ENCODE measurements around the gene HIRIP3.
"Not testable (repeated sequence)": the region's sequence is repeated elsewhere in the genome, so short reads cannot be mapped to it uniquely, and the experiment has no call there.

HIRIP3 gene

DNA sequence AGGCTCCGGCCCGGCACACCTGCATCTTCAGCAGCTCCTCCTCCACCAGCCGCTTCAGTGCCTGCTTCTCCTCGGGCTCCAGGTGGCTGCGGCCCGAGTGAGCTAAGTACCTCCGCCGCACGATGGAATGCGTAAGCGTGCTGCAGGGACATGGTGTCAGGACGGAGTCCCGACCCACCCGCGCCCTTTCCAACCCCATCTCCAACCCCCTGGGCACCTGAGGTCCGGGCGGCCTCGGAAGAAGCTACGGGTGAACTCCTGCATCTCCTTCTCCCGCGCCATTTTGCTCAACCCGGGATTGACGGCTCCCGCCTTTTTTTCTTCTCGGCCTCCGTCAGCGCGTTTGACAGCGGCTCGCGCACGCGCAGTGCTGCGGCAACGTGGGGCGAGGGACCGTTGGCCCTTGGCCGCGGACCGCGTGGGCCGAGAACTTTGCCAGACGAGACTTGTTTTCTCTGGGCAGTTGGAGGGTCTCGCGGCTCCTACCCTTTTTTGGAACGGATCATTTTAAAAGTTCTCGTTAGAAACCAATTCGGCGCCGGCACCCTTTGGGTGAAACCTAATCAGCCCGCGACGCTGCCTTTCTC, at the start of gene HIRIP3:
TSS of gene HIRIP3 (minus strand) at position 294 of the 587 bp plus-strand sequence. CDS start at position 282, 12 bp downstream.
- peaks cover 63% of the 10 kb centered on the region for H3K36me3 ChIP-seq
- peak; percentile 89 for DNase-seq
- no peak for TF ChIP-seq CTCF (IDR thresholded peaks at IDR 0.05; ENCODE audit: low read depth, low read length)
- peak within 1 kb of the TSS; percentile 100 for H3K27ac ChIP-seq
- no peaks in the 10 kb centered on the region for H3K9me3 ChIP-seq (ENCODE audit: severe bottlenecking)
- peak within 1 kb of the TSS; percentile 77 for H3K4me3 ChIP-seq (ENCODE audit: low read depth, low read length)
- no peaks in the 10 kb centered on the region for H3K27me3 ChIP-seq (ENCODE audit: insufficient read depth, low read depth, severe bottlenecking)

DNA sequence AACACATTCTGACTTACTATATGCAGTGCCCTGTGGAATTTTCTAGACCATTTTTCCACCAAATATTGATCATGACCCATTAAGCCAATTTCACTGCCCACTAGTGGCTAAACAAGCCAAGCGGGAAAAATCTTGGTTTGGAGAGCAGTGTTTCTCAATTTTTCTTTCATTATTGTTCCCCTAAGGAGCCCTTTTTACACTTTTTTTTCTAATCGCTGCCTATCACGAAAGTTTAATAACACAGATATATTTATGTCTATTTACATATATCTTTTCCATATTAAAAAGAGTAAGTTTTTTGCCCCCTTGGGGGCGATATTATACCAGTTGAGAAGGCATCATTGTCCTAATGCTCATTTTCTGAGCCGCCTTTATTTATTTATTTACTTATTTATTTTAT, 46.4 kb upstream of the HIRIP3 start:
- TF ChIP-seq CTCF (IDR thresholded peaks at IDR 0.05; ENCODE audit: low read depth, low read length): 0 out of 2 replicates have a peak, but pooled peaks have one; percentile 28
- no peaks in the 10 kb centered on the region for H3K36me3 ChIP-seq
- no peak overlapping the region for H3K4me3 ChIP-seq (ENCODE audit: low read depth, low read length)
- H3K9me3 ChIP-seq (ENCODE audit: severe bottlenecking): no peaks in the 10 kb centered on the region
- no peak overlapping the region for H3K27ac ChIP-seq
- no peak for DNase-seq
- H3K27me3 ChIP-seq (ENCODE audit: insufficient read depth, low read depth, severe bottlenecking): no peaks in the 10 kb centered on the region

- not testable (repeated sequence) for H3K9me3 ChIP-seq (ENCODE audit: severe bottlenecking); DNase-seq; H3K27ac ChIP-seq
Measured at GRCh38 chr16:30040690-30041089, 45.3 kb upstream of the HIRIP3 start.

DNA sequence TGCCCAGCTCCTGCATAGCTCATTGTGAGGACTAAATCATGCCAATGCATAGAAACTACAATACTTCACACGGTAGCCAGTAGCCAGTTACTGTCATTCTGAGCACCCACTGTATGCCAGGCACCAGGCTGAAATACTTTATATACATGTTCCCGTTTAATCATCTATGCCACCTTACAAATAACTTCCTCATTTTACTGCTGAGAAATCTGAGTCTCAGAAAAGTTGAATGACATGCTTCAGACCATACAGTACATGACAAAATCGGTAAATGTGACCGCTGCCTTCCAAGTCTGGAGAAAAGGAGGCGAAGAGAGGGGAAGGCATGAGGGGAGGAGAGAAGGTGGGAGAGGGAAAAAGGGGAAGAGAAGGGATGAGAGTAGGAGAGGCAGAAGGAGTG, 44.8 kb upstream of the HIRIP3 start:
- Histone ChIP-seq H3K27ac (no peak overlapping the region), H3K27me3 (ENCODE audit: insufficient read depth, low read depth, severe bottlenecking) (no peaks in the 10 kb centered on the region), H3K36me3 (no peaks in the 10 kb centered on the region), H3K9me3 (ENCODE audit: severe bottlenecking) (no peaks in the 10 kb centered on the region), H3K4me3 (ENCODE audit: low read depth, low read length) (no peak overlapping the region)
- no peak for TF ChIP-seq CTCF (IDR thresholded peaks at IDR 0.05; ENCODE audit: low read depth, low read length)
- DNase-seq: no peak

More at GRCh38 chr16:30040690-30041089, 45.3 kb upstream of the HIRIP3 start:
- H3K4me3 ChIP-seq (ENCODE audit: low read depth, low read length); H3K27me3 ChIP-seq (ENCODE audit: insufficient read depth, low read depth, severe bottlenecking); H3K36me3 ChIP-seq: not testable (repeated sequence)

DNA sequence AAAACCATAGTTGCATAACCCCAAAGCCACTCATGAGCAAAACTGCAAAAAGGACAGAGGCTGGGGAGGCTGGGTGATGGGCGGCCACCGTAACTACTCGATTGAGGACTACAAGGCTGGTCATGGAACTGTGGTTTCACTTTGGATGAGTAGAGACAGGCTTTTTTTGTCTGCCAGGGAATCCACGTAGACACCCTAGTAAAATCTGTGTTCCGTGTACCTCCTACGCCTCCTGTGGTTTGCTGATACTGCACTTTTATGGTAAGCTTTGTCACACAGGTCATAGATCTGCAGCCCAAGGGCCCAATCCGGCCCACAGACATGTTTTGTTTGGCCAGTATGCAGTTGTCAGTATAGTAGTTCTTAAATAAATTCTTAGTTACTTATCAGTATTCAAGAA, 37.9 kb upstream of the HIRIP3 start:
- Histone ChIP-seq H3K9me3 (ENCODE audit: severe bottlenecking) (no peaks in the 10 kb centered on the region), H3K27me3 (ENCODE audit: insufficient read depth, low read depth, severe bottlenecking) (no peaks in the 10 kb centered on the region), H3K27ac (no peak overlapping the region), H3K36me3 (peaks cover 10% of the 10 kb centered on the region), H3K4me3 (ENCODE audit: low read depth, low read length) (no peak overlapping the region)
- DNase-seq: no peak
- no peak for TF ChIP-seq CTCF (IDR thresholded peaks at IDR 0.05; ENCODE audit: low read depth, low read length)

DNA sequence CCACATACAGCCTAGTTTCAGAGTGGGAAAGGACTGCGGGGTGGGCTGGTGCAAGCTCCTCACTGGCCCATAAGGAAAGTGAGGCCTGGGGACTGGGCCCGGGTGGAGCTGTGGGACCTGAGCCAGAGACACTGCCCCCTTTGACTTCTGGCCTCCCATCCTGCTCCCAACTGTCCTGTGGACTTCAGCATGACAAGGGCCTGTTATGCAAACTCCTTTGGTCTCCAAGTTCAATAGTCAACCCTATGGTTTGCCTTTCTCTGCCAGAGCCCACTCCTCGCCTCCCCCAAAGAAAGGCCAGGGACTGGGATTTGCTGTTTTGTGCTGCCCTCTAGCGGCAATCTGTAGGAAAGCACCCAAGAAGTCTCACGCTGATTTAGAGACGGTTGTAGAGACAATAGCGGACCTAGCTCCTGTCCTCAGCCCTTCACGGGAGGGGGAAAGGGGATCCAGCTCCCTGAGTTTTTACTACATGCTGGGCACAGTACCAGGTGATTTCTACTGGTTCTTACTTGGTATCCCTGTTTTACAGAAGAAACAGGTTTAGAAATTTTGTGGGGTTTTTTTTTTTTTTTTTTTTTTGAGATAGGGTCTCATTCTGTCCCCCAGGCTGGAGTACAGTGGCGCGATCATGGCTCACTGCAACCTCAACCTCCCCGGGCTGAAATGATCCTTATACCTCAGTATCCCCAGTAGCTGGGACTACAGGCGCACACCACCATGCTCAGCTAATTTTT, 36.8 kb upstream of the HIRIP3 start:
- DNase-seq: peak; percentile 87
- H3K27ac ChIP-seq: peak overlapping the region; percentile 93
- H3K9me3 ChIP-seq (ENCODE audit: severe bottlenecking): no peaks in the 10 kb centered on the region
- peaks cover 16% of the 10 kb centered on the region for H3K36me3 ChIP-seq
- no peaks in the 10 kb centered on the region for H3K27me3 ChIP-seq (ENCODE audit: insufficient read depth, low read depth, severe bottlenecking)
- TF ChIP-seq CTCF (IDR thresholded peaks at IDR 0.05; ENCODE audit: low read depth, low read length): peak; percentile 81
- no peak overlapping the region for H3K4me3 ChIP-seq (ENCODE audit: low read depth, low read length)
